ENCODE results near the gene RNF39.

DNA sequence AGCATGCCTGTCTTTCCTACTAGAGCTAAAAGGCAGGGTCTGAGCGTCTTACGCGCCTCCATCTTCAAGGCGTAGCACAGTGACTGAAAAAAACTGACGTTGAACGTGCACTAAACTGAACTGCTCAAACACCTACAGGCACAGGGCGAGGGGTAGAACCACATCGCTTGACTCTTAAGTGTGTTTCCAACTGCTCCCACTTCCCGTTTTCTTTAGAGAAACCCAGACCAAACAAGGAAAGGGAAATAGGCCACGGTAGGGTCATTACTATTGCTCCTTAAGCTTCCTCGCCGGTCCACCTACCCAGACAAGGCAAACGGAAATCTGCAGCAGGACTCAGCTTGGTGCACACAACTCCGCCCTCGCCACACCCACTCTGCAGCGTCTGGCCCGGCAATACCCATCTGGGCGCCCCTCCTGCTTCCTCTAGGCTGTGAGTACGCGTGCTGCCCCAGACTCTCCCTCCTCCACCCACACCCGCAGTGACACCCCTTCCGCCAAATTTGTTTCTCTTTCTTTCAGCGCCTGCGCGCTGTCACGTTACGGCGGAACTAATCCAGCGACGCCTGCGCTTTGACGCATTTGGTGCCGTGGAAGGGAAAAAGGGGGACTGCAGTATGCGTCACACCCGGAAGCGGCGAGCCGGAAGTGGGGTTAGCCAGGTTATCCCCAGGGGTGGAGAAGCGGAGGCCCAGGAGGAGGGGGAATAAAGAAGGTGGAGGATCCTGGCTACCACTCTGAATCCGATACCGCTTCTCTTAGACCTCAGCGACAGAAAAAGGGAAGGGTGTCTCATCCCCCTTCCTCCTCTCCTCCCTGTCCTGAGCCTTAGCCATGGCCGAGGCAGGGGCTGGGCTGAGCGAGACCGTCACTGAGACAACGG lies 8.8 kb downstream of the RNF39 start, which contains the start of gene PPP1R11:
- TF ChIP-seq CTCF (IDR thresholded peaks at IDR 0.05), result no peak
- peak; percentile 97 for TF ChIP-seq POLR2A (IDR thresholded peaks at IDR 0.05)
- TF ChIP-seq POLR2AphosphoS5 (IDR thresholded peaks at IDR 0.05), result peak; percentile 92 to 97 (median 95)
- no peak for TF ChIP-seq EP300 (IDR thresholded peaks at IDR 0.05; ENCODE audit: low read depth)

Data from transverse colon (tissue), 4 donors.